Stomach (tissue), 4 donors: ENCODE data around the gene FAM177B.

ENCODE experiments used
- EP300 ChIP-seq: sonication (generic); formaldehyde crosslinking; IDR thresholded peaks from one replicate; pipeline ENCODE4 v1.6.1; 2017; ENCODE audit warnings: antibody characterized with exemption
- TF ChIP-seq, protein P1 (sequence below), 7 experiments: fragments of 450-650 bp in 4 of 7; fragments of 200-600 bp in 3 of 7; sonication (generic) in 3 of 7; IDR thresholded peaks; one replicate each; pipeline ENCODE4 v1.5.1; 2016 to 2019; ENCODE audit warnings: antibody characterized with exemption in 7 of 7, control low read depth in 2 of 7, mild to moderate bottlenecking in 1 of 7

DNA sequence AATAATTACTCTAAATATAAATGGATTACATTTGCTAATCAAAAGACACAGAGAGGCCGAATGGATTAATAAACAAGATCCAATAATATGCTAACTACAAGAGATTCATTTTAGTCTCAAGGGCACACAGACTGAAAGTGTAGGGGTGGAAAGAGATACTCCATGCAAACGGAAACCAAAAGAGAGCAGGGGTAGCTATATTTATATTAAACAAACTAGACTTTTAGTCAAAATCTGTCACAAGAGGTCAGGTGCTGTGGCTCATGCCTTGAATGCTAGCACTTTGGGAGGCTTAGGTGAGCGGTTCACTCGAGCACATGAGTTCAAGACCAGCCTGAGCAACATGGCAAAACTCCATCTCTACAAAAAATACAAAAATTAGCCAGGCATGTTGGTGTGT, 44.2 kb downstream of the FAM177B start:
- TF ChIP-seq, protein P1, sequence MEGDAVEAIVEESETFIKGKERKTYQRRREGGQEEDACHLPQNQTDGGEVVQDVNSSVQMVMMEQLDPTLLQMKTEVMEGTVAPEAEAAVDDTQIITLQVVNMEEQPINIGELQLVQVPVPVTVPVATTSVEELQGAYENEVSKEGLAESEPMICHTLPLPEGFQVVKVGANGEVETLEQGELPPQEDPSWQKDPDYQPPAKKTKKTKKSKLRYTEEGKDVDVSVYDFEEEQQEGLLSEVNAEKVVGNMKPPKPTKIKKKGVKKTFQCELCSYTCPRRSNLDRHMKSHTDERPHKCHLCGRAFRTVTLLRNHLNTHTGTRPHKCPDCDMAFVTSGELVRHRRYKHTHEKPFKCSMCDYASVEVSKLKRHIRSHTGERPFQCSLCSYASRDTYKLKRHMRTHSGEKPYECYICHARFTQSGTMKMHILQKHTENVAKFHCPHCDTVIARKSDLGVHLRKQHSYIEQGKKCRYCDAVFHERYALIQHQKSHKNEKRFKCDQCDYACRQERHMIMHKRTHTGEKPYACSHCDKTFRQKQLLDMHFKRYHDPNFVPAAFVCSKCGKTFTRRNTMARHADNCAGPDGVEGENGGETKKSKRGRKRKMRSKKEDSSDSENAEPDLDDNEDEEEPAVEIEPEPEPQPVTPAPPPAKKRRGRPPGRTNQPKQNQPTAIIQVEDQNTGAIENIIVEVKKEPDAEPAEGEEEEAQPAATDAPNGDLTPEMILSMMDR (IDR thresholded peaks at IDR 0.05) = no peak
- TF ChIP-seq EP300 = no peak
